H1 (cell line): ENCODE results near the gene CMIP. TPM values are rescaled to one million over a fixed set of nuclear protein-coding genes. Genes with fewer than 3 reads are reported as not detected.

Experiments used
- CTCF ChIA-PET: fragments of 300-600 bp; sonication (Branson Sonifier 250); formaldehyde crosslinking; loops from one replicate; lab custom pipeline; 2021; ENCODE audit not compliant: partially characterized antibody; lab: Charles Lee
- POLR2A ChIA-PET: fragments of 300-600 bp; sonication (Branson Sonifier 250); formaldehyde crosslinking; loops from one replicate; lab custom pipeline; 2021; ENCODE audit warnings: inconsistent platforms; ENCODE audit not compliant: partially characterized antibody; lab: Charles Lee
- DNase-seq, 2 experiments: peaks; one replicate each; pipeline versions ENCODE4 v3.0.0 to v3.0.0-alpha.2; 2010 to 2022; ENCODE audit warnings: low spot score in 2 of 2, low read depth in 1 of 2, mixed read lengths in 1 of 2
- FAIRE-seq: peaks from 2 replicates; lab custom pipeline; 2011; peaks lifted over from hg19 to GRCh38; lab: Jason Lieb, UNC
- H2AFZ ChIP-seq: 2 replicates; pipeline ENCODE4 v1.8.1; 2012; ENCODE audit warnings: low read length, inconsistent platforms
- H2AK5ac ChIP-seq: 2 replicates; pipeline ENCODE4 v1.6.1; 2013; ENCODE audit warnings: low read depth, low read length
- H2BK120ac ChIP-seq: replicated peaks from 2 replicates; pipeline ENCODE3; 2013; ENCODE audit warnings: low read depth, low read length, inconsistent platforms
- H2BK12ac ChIP-seq: 2 replicates; pipeline ENCODE4 v1.6.1; 2013; ENCODE audit warnings: low read depth, low read length
- H2BK15ac ChIP-seq: 2 replicates; pipeline ENCODE4 v1.6.1; 2013; ENCODE audit warnings: low read length
- H2BK20ac ChIP-seq: 2 replicates; pipeline ENCODE4 v1.6.1; 2013; ENCODE audit warnings: low read length
- H2BK5ac ChIP-seq: 2 replicates; pipeline ENCODE4 v1.6.1; 2013; ENCODE audit warnings: low read depth, low read length
- H3K14ac ChIP-seq: 2 replicates; pipeline ENCODE4 v1.6.1; 2013; ENCODE audit warnings: inconsistent platforms; ENCODE audit not compliant: insufficient read length
- H3K18ac ChIP-seq: 2 replicates; pipeline ENCODE4 v1.6.1; 2013; ENCODE audit warnings: low read length; ENCODE audit errors: extremely low read depth
- H3K23ac ChIP-seq: 2 replicates; pipeline ENCODE4 v1.6.1; 2013; ENCODE audit warnings: inconsistent platforms; ENCODE audit not compliant: insufficient read length
- H3K23me2 ChIP-seq: 2 replicates; pipeline ENCODE4 v1.6.1; 2013; ENCODE audit warnings: low read depth, low read length
- H3K27ac ChIP-seq: 2 replicates; pipeline ENCODE4 v1.6.1; 2011; ENCODE audit warnings: low read depth, low read length, inconsistent platforms
- H3K27me3 ChIP-seq, 4 experiments: replicated peaks in 1 of 4; 1 replicate in 1 of 4; 2 replicates in 3 of 4; pipeline versions ENCODE4 v1.6.1 to v1.8.1; 2011 to 2013; ENCODE audit warnings: low read length in 3 of 4, mild to moderate bottlenecking in 3 of 4, inconsistent platforms in 2 of 4, mixed read lengths in 2 of 4, moderate library complexity in 1 of 4; ENCODE audit not compliant: control insufficient read depth in 3 of 4, insufficient read depth in 3 of 4; ENCODE audit errors: extremely low read depth in 1 of 4
- H3K36me3 ChIP-seq, 4 experiments: 2 replicates each; pipeline versions ENCODE4 v1.6.1 to v1.8.1; 2011 to 2013; ENCODE audit warnings: mild to moderate bottlenecking in 4 of 4, low read length in 3 of 4, moderate library complexity in 2 of 4, control low read depth in 1 of 4, inconsistent platforms in 1 of 4; ENCODE audit not compliant: insufficient read depth in 4 of 4, control insufficient read depth in 2 of 4
- H3K4ac ChIP-seq: replicated peaks from 2 replicates; pipeline ENCODE3; 2013; ENCODE audit warnings: low read length, low read depth, mixed read lengths, inconsistent platforms; ENCODE audit not compliant: insufficient read length
- H3K4me1 ChIP-seq, 4 experiments: replicated peaks in 1 of 4; 1 replicate in 1 of 4; 2 replicates in 3 of 4; pipeline versions ENCODE4 v1.6.1 to v1.8.1; 2011 to 2013; ENCODE audit warnings: low read length in 3 of 4, inconsistent platforms in 2 of 4, mixed read lengths in 1 of 4; ENCODE audit not compliant: insufficient read depth in 4 of 4, control insufficient read depth in 3 of 4
- H3K4me2 ChIP-seq, 2 experiments: 2 replicates each; pipeline versions ENCODE4 v1.6.1 to v1.8.1; 2011 to 2013; ENCODE audit warnings: low read depth in 2 of 2, low read length in 2 of 2, control low read depth in 1 of 2, inconsistent platforms in 1 of 2, mild to moderate bottlenecking in 1 of 2; ENCODE audit not compliant: insufficient read depth in 1 of 2
- H3K4me3 ChIP-seq, 4 experiments: fragments of 200-600, 300-600 bp in 1 of 4; sonication (generic), shearing (Covaris generic), sonication (Bioruptor Twin) in 1 of 4; 2 replicates each; pipeline versions ENCODE4 v1.5.1 to v1.8.1; 2011 to 2016; ENCODE audit warnings: low read length in 4 of 4, low read depth in 3 of 4, control low read depth in 2 of 4, inconsistent platforms in 2 of 4, mild to moderate bottlenecking in 2 of 4, mixed read lengths in 1 of 4, moderate library complexity in 1 of 4; ENCODE audit not compliant: insufficient read depth in 2 of 4; ENCODE audit errors: extremely low read depth in 1 of 4
- H3K56ac ChIP-seq: replicated peaks from 2 replicates; pipeline ENCODE3; 2013; ENCODE audit warnings: low read depth, mild to moderate bottlenecking, mixed read lengths, low read length, inconsistent platforms; ENCODE audit not compliant: insufficient read length
- H3K79me1 ChIP-seq: 2 replicates; pipeline ENCODE4 v1.6.1; 2013; ENCODE audit warnings: low read depth, low read length, control low read depth
- H3K79me2 ChIP-seq, 2 experiments: 2 replicates each; pipeline versions ENCODE4 v1.6.1 to v1.8.1; 2012 to 2013; ENCODE audit warnings: low read length in 2 of 2, mild to moderate bottlenecking in 2 of 2, inconsistent platforms in 1 of 2; ENCODE audit not compliant: insufficient read depth in 2 of 2, control insufficient read depth in 1 of 2
- H3K9ac ChIP-seq, 4 experiments: replicated peaks in 1 of 4; 1 replicate in 1 of 4; 2 replicates in 3 of 4; pipeline versions ENCODE4 v1.6.1 to v1.8.1; 2011 to 2013; ENCODE audit warnings: low read depth in 3 of 4, low read length in 3 of 4, control low read depth in 2 of 4, mild to moderate bottlenecking in 2 of 4, moderate library complexity in 2 of 4, inconsistent platforms in 1 of 4; ENCODE audit errors: extremely low read depth in 1 of 4
- H3K9me3 ChIP-seq, 2 experiments: 2 replicates each; pipeline versions ENCODE4 v1.6.1 to v1.8.1; 2012 to 2013; ENCODE audit warnings: mild to moderate bottlenecking in 2 of 2, moderate library complexity in 2 of 2, control low read depth in 1 of 2, inconsistent platforms in 1 of 2, low read depth in 1 of 2, low read length in 1 of 2, mixed read lengths in 1 of 2; ENCODE audit not compliant: insufficient read depth in 2 of 2
- H4K20me1 ChIP-seq, 2 experiments: replicated peaks in 1 of 2; 2 replicates each; pipeline versions ENCODE3 to v1.8.1; 2011 to 2013; ENCODE audit warnings: inconsistent platforms in 2 of 2, low read length in 2 of 2, mild to moderate bottlenecking in 1 of 2; ENCODE audit not compliant: insufficient read depth in 2 of 2, control insufficient read depth in 1 of 2
- H4K5ac ChIP-seq: 2 replicates; pipeline ENCODE4 v1.6.1; 2013; ENCODE audit warnings: low read length, low read depth, mixed read lengths, inconsistent platforms; ENCODE audit not compliant: insufficient read length
- H4K8ac ChIP-seq: 2 replicates; pipeline ENCODE4 v1.8.0; 2013; ENCODE audit warnings: mild to moderate bottlenecking, moderate library complexity, low read length, inconsistent platforms; ENCODE audit not compliant: insufficient read depth; ENCODE audit errors: extremely low read depth
- H4K91ac ChIP-seq: replicated peaks from 2 replicates; pipeline ENCODE3; 2013; ENCODE audit warnings: low read length, mixed read lengths, inconsistent platforms; ENCODE audit not compliant: insufficient read length
- CEBPB ChIP-seq: IDR thresholded peaks from 2 replicates; pipeline ENCODE4 v1.6.1; 2012; ENCODE audit warnings: low read depth, low read length
- HDAC2 ChIP-seq, 2 experiments: fragments of 300-600 bp in 1 of 2; sonication (generic) in 1 of 2; IDR thresholded peaks; 2 replicates each; pipeline ENCODE4 v1.6.1; 2011 to 2012; ENCODE audit warnings: low read depth in 2 of 2, low read length in 2 of 2, mild to moderate bottlenecking in 2 of 2, moderate library complexity in 2 of 2, borderline replicate concordance in 1 of 2, inconsistent platforms in 1 of 2
- JUN ChIP-seq: IDR thresholded peaks from 2 replicates; pipeline ENCODE4 v1.6.1; 2011; ENCODE audit warnings: low read depth, mild to moderate bottlenecking, improper control_type of control experiment, low read length
- PHF8 ChIP-seq: fragments of 200-600 bp; sonication (generic); conservative IDR thresholded peaks from 2 replicates; pipeline ENCODE4 v1.7.1; 2012; ENCODE audit warnings: low read depth, mild to moderate bottlenecking, inconsistent platforms, low read length, moderate library complexity
- POLR2AphosphoS5 ChIP-seq: IDR thresholded peaks from 2 replicates; pipeline ENCODE4 v1.6.1; 2011; ENCODE audit warnings: low read depth, low read length
- RAD21 ChIP-seq, 2 experiments: IDR thresholded peaks in 1 of 2; conservative IDR thresholded peaks in 1 of 2; 2 replicates each; pipeline ENCODE4 v1.6.1; 2011; ENCODE audit warnings: low read depth in 2 of 2, low read length in 2 of 2, improper control_type of control experiment in 1 of 2, inconsistent platforms in 1 of 2, mild to moderate bottlenecking in 1 of 2, moderate library complexity in 1 of 2
- TCF12 ChIP-seq: IDR thresholded peaks from 2 replicates; pipeline ENCODE4 v1.6.1; 2011; ENCODE audit warnings: low read depth, mild to moderate bottlenecking, low read length
- TEAD4 ChIP-seq: IDR thresholded peaks from 2 replicates; pipeline ENCODE4 v1.6.1; 2012; ENCODE audit warnings: low read depth, low read length, inconsistent platforms, mixed read lengths
- WGBS, 2 experiments: shearing (Covaris generic) in 1 of 2; methylation state at CpG; one replicate each; pipeline versions ENCODE4 v1.1.6 to v1.1.7; 2013 to 2015; ENCODE audit warnings: low lambda C conversion rate in 2 of 2, mixed read lengths in 2 of 2, inconsistent platforms in 1 of 2, low coverage in 1 of 2, missing lambda C conversion rate in 1 of 2; ENCODE audit not compliant: insufficient replicate concordance in 2 of 2, insufficient coverage in 1 of 2, insufficient read length in 1 of 2; ENCODE audit errors: extremely low coverage in 1 of 2, missing lambda C conversion rate in 1 of 2; 5-methylcytosine and 5-hydroxymethylcytosine counted together
- polyA plus RNA-seq, 7 experiments: library from polyadenylated mRNA; depleted of rRNA in 3 of 7; stranded (reverse) in 5 of 7; unstranded in 2 of 7; fragments of >200 nt in 5 of 7; fragments of 200-250 nt in 2 of 7; gene quantifications; 1 replicate in 5 of 7; 2 replicates in 1 of 7; 4 replicates in 1 of 7; pipeline versions ENCODE4 v1.2.1 to v1.2.3, GENCODE V29; 2011 to 2013; ENCODE audit warnings: missing spikeins in 2 of 7, mixed read lengths in 2 of 7
- total RNA-seq: library from RNA; stranded (reverse); fragmentation: NEBNext Ultra II Directional; extraction: Animal tissue kit (Norgen Biotek cat#: 25700); gene quantifications from 2 replicates; pipeline ENCODE4 v1.2.1, GENCODE V29; 2021
- TF ChIP-seq, protein P1 (sequence below): IDR thresholded peaks from 2 replicates; pipeline ENCODE4 v1.6.1; 2011; ENCODE audit warnings: low read depth, mild to moderate bottlenecking, low read length; ENCODE audit not compliant: insufficient read depth

The CMIP gene
- total and polyA plus RNA-seq, 2 of the 8 experiments (the other 6 are each of a cell fraction or from before 2014, with no cell fraction given) = 7.9 to 53.2 TPM

GRCh38 chr16:81668243-81669097 lies 223.9 kb downstream of the CMIP start:
- Histone ChIP-seq H3K4ac (no peak overlapping the region), H2BK120ac (no peak overlapping the region), H2BK20ac (no peak overlapping the region), H2AK5ac (no peak overlapping the region), H3K27ac (no peak overlapping the region; the same call in 1 of the 2 replicates), H4K91ac (no peak overlapping the region), H3K4me2 (no peak overlapping the region), H3K36me3 (peaks cover 0 to 13% (median 4%) of the 10 kb centered on the region in 4 experiments; a peak in 5 of 8 replicates), H2AFZ (no peak overlapping the region), H4K5ac (no peak overlapping the region), H3K14ac (no peak overlapping the region), H3K23ac (no peak overlapping the region), H3K23me2 (peaks cover 3% of the 10 kb centered on the region; the same call in 1 of the 2 replicates), H2BK15ac (no peak overlapping the region), H3K9ac (no peak overlapping the region), H3K56ac (no peak overlapping the region), H3K4me3 (no peak overlapping the region), H3K18ac (no peak overlapping the region), H4K8ac (no peak overlapping the region), H2BK12ac (no peak overlapping the region), H2BK5ac (no peak overlapping the region), H3K79me1 (no peaks in the 10 kb centered on the region), H3K9me3 (no peaks in the 10 kb centered on the region), H3K79me2 (no peaks in the 10 kb centered on the region), H3K4me1 (no peaks in the 10 kb centered on the region), H4K20me1 (peaks cover 3% of the 10 kb centered on the region in 2 experiments), H3K27me3 (0 out of 7 replicates have a peak, but pooled peaks cover 0 to 2% (median 0%) of the 10 kb centered on the region in 4 experiments)
- WGBS, 2 experiments = 93% methylated on average over 17 of the region's 23 CpGs; no CpG with 5 or more reads in 1 of the 2 experiments
- DNase-seq (no peak), FAIRE-seq (no peak)
- ChIA-PET CTCF (interaction anchor here (0.8 to 1.6 kb wide), 3 partner anchors 14 to 45 kb away, joined by 3 to 5 read pairs (median 4); no protein-coding TSS in a partner anchor), POLR2A (interaction anchor here (0.6 to 1.2 kb wide), 3 partner anchors 10 to 264 kb away, joined by 3 to 4 read pairs (median 4); no protein-coding TSS in a partner anchor)
- TF ChIP-seq, protein P1, sequence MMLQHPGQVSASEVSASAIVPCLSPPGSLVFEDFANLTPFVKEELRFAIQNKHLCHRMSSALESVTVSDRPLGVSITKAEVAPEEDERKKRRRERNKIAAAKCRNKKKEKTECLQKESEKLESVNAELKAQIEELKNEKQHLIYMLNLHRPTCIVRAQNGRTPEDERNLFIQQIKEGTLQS = no peak
- TF ChIP-seq HDAC2 (IDR thresholded peaks at IDR 0.05; ENCODE audit: borderline replicate concordance in 1 of 2, low read depth in 2 of 2, low read length in 2 of 2) = no peak
- TF ChIP-seq JUN = no peak
- no peak for TF ChIP-seq PHF8
- no peak for TF ChIP-seq TEAD4
- no peak for TF ChIP-seq TCF12
- TF ChIP-seq POLR2AphosphoS5 = no peak; the same call in 1 of the 2 replicates
- TF ChIP-seq CEBPB = no peak
- no peak for TF ChIP-seq RAD21 (IDR thresholded peaks at IDR 0.05 in 1 of 2, conservative IDR thresholded peaks at IDR 0.05 in 1 of 2; ENCODE audit: low read depth in 2 of 2, low read length in 2 of 2)
